Frontal cortex (tissue), 4 donors: ENCODE measurements around the gene SMTNL1. TPM values are rescaled to one million over a fixed set of nuclear protein-coding genes. Genes with fewer than 3 reads are reported as not detected.

Source experiments
- DNase-seq, 2 donors: peaks; one replicate each; pipeline ENCODE4 v3.0.0; 2012; ENCODE audit warnings: low spot score in 2 of 2
- FAIRE-seq: peaks from 2 replicates; lab custom pipeline; 2012; peaks lifted over from hg19 to GRCh38; lab: Jason Lieb, UNC
- small RNA-seq: library from RNA; depleted of rRNA; stranded (forward); fragments of <200 nt; gene quantifications from one replicate; pipeline ENCODE3, GENCODE V24; 2014
- total RNA-seq: library from RNA; depleted of rRNA; stranded (reverse); fragments of >200 nt; gene quantifications from one replicate; pipeline ENCODE4 v1.2.3, GENCODE V29; 2014
- donor health status: control.
- donor health status: control.
- donor health status: control.

The SMTNL1 gene
- total RNA-seq, 1 donor from 2014 or later = not detected

GRCh38 chr11:57574061-57574460 lies 36.7 kb downstream of the SMTNL1 start:
- no peak for FAIRE-seq
- DNase-seq = no peak

DNA sequence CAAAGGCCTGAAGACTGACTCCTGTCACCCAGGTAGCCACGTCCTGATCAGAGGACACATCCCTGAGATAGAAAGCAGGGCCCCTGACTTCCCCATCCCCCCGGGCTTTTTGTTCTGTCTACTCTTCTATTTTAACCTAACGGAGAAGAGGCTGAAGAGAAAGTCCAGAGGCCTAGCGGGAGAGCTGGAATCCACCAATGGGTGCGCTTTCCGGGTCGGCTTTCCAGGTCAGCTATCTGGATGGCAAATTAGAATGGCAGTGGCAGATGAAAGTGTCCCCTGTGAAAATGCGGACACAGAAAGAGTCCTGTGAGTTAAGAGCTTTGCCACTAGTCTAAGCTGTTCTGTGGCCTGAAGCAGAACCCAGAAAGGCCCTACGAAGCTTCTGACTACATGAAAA lies 46.9 kb downstream of the SMTNL1 start:
- DNase-seq = no peak
- FAIRE-seq = no peak

- FAIRE-seq (no peak), DNase-seq (no peak)
Measured at GRCh38 chr11:57585301-57585700, 47.9 kb downstream of the SMTNL1 start.

DNA sequence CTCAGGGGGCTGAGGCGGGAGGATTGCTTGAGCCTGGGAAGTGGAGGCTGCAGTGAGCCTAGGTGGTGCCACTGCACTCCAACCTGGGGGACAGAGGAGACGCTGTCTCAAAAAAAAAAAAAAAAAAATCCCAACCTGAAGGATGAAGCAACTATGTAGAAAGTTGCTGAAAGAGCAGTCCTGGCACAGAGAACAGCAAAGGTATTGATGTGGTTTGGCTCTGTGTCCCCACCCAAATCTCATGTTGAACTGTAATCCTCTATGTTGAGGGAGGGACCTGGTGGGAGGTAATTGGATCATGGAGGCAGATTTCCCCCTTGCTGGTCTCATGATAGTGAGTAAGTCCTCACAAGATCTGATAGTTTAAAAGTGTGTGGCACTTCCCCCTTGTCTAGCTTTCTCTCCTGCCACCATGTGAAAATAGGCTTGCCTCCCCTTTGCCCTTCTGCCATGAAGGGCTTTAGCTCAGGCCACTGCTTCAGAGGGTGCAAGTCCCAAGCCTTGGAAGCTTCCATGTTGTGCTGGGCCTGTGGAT lies 49.4 kb downstream of the SMTNL1 start:
- FAIRE-seq (no peak), DNase-seq (no peak)

DNA sequence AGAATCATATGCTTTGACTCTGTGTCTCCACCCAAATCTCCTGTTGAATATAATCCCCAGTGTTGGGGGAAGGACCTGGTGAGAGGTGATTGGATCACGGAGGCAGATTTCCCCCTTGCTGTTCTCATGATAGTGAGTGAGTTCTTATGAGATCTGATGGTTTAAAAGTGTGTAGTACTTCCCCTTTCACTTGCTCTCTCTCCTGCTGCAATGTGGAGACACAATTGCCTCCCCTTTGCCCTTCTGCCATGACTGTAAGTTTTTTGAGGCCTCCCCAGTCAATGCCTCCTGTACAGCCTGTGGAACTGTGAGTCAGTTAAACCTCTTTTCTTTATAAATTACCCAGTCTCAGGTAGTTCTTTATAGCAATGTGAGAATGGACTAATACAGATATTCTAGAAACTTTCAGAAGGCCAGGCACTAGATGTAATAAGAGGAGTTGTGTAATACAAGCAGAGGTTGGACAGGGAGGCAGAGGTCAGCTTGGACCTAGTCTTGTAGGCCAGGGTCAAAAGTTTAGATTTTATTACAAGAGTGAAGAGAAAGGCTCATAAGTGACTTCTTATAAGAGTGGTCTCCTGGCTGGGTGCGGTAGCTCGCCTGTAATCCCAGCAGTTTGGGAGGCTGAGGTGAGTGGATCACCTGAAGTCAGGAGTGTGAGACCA lies 50.8 kb downstream of the SMTNL1 start:
- FAIRE-seq (no peak), DNase-seq (no peak)

- FAIRE-seq (no peak), DNase-seq (no peak)
Measured at GRCh38 chr11:57596266-57596885, 59.0 kb downstream of the SMTNL1 start.

DNA sequence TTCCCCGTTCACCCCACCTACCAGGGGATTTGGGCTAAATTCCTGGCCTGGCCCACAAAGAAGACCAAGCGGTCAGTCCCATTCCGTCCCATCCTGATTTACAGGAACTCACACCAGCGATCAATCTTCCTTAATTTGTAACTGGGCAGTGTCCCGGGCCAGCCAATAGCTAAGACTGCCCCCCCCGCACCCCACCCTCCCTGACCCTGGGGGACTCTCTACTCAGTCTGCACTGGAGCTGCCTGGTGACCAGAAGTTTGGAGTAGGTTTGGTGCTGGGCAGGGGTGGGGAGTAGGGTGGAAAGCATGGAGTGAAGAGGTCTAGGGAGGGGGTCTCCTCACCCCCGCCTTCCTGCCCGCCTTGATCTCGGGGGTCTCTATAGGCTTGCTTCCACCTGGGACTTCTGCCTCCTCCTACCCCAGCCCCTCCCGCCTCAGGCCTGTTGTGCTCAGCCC lies 60.1 kb downstream of the SMTNL1 start, which contains the start of gene SERPING1:
SERPING1 (plus strand) TSS at position 225 of the 455 bp plus-strand sequence. CDS start 586 bp downstream, outside the sequence.
- DNase-seq (peak; percentile 28 to 47), FAIRE-seq (no peak)

GRCh38 chr11:57597916-57598830 lies 60.8 kb downstream of the SMTNL1 start:
- DNase-seq = peak; percentile 44 to 79
- no peak for FAIRE-seq

GRCh38 chr11:57598831-57599155 lies 61.4 kb downstream of the SMTNL1 start:
- no peak for FAIRE-seq
- DNase-seq = no peak

GRCh38 chr11:57599381-57599780 lies 62.0 kb downstream of the SMTNL1 start:
- FAIRE-seq = no peak

More at GRCh38 chr11:57599381-57599780, 62.0 kb downstream of the SMTNL1 start:
- DNase-seq = no peak

Small RNA genes within 50 kb of the gene (small RNA-seq; reads per million reads assigned to genes)
- gene RN7SL605P = not detected

Other genes starting within 250 kb of the SMTNL1 start
- gene TNKS1BP1, start 212.6 kb upstream of the SMTNL1 start, total RNA-seq = 20.0 TPM
- gene SSRP1, start 201.7 kb upstream of the SMTNL1 start, total RNA-seq = 53.8 TPM
- not detected for gene P2RX3, start 199.2 kb upstream of the SMTNL1 start, total RNA-seq
- gene PRG3, start 156.4 kb upstream of the SMTNL1 start, total RNA-seq = not detected
- gene PRG2, start 146.9 kb upstream of the SMTNL1 start, total RNA-seq = not detected
- 4.1 TPM for gene SLC43A3, start 110.5 kb upstream of the SMTNL1 start, total RNA-seq
- gene RTN4RL2, start 77.1 kb upstream of the SMTNL1 start, total RNA-seq = 0.41 TPM
- 2.0 TPM for gene SLC43A1, start 21.9 kb upstream of the SMTNL1 start, total RNA-seq
- 39.9 TPM for gene TIMM10, start 6.8 kb upstream of the SMTNL1 start, total RNA-seq
- 57.9 TPM for gene UBE2L6, start 30.1 kb downstream of the SMTNL1 start, total RNA-seq
- 7.3 TPM for gene SERPING1, start 60.1 kb downstream of the SMTNL1 start, total RNA-seq
- gene YPEL4, start 112.3 kb downstream of the SMTNL1 start, total RNA-seq = 5.3 TPM
- 17.1 TPM for gene CLP1, start 120.2 kb downstream of the SMTNL1 start, total RNA-seq
- gene ZDHHC5, start 130.5 kb downstream of the SMTNL1 start, total RNA-seq = 15.1 TPM
- 33.4 TPM for gene MED19, start 174.6 kb downstream of the SMTNL1 start, total RNA-seq
- 39.1 TPM for gene TMX2, start 175.0 kb downstream of the SMTNL1 start, total RNA-seq
- 48.9 TPM for gene SELENOH, start 203.9 kb downstream of the SMTNL1 start, total RNA-seq
- not detected for gene BTBD18, start 214.2 kb downstream of the SMTNL1 start, total RNA-seq
- gene CTNND1, start 224.2 kb downstream of the SMTNL1 start, total RNA-seq = 96.6 TPM